AG09319 (cell line): ENCODE measurements around the gene VPS39.

Experiments used
- DNase-seq: peaks from one replicate; pipeline ENCODE4 v3.0.0-alpha.2; 2010; ENCODE audit warnings: low read depth; ENCODE audit errors: extremely low read depth
- CTCF ChIP-seq: IDR thresholded peaks from 2 replicates; pipeline ENCODE4 v1.5.1; 2011; ENCODE audit warnings: low read depth, mild to moderate bottlenecking, inconsistent platforms, low read length, moderate library complexity

VPS39 gene

GRCh38 chr15:42159381-42160015, 48.6 kb downstream of the VPS39 start:
- no peak for DNase-seq
- no peak for TF ChIP-seq CTCF

- no peak for TF ChIP-seq CTCF
- DNase-seq, result no peak
Measured at GRCh38 chr15:42158941-42159340, 49.2 kb downstream of the VPS39 start.

- TF ChIP-seq CTCF, result no peak
- DNase-seq, result no peak
Measured at GRCh38 chr15:42157981-42158765, 49.9 kb downstream of the VPS39 start.

GRCh38 chr15:42157381-42157780, 50.7 kb downstream of the VPS39 start:
- no peak for TF ChIP-seq CTCF
- DNase-seq, result no peak

GRCh38 chr15:42156243-42156922, 51.7 kb downstream of the VPS39 start, which contains the start of gene PLA2G4F:
PLA2G4F (minus strand) TSS chr15:42156636; CDS start chr15:42156549, 87 bp downstream.
- no peak for TF ChIP-seq CTCF
- no peak for DNase-seq

- DNase-seq, result no peak
- TF ChIP-seq CTCF, result no peak
Measured at GRCh38 chr15:42155546-42156242, 52.4 kb downstream of the VPS39 start.
